ENCODE results near the gene SERTAD4. TPM values are rescaled to one million over a fixed set of nuclear protein-coding genes. Genes with fewer than 3 reads are reported as not detected.
A peak's percentile ranks its signal among the peaks of the same experiment; 100 is the strongest.

Gene SERTAD4
- polyA plus RNA-seq, 6 donors from 2014 or later = not detected

DNA sequence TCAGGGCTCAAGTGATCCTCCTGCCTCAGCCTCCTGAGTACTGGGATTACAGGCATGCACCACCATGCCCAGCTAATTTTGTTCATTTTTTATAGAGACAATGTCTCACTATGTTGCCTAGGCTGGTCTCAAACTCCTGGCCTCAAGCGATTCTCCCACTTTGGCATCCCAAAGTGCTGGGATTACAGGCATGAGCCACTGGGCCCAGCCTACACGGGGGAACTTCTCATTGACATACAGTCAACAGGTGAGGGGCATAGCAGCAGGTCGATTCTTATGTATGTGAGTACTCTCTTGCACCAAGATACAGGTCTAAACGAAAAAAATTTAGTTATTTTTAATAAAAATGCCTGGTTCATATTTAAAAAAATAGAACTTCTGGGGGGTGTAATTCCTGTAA is 56.7 kb downstream of the SERTAD4 start:
- Mint-ChIP-seq H3K4me1 (peaks cover 0 to 3% (median 0%) of the 10 kb centered on the region in 3 donors), H3K4me3 (no peak overlapping the region), H3K9me3 (peaks cover 0 to 1% (median 0%) of the 10 kb centered on the region in 7 donors), H3K27ac (no peak overlapping the region), H3K36me3 (peaks cover 0 to 5% of the 10 kb centered on the region in 2 donors), H3K27me3 (peaks cover 46 to 66% (median 59%) of the 10 kb centered on the region in 3 donors)
- no peak for DNase-seq
- no peak for ATAC-seq (ENCODE audit: low read depth in 2 of 2)

DNA sequence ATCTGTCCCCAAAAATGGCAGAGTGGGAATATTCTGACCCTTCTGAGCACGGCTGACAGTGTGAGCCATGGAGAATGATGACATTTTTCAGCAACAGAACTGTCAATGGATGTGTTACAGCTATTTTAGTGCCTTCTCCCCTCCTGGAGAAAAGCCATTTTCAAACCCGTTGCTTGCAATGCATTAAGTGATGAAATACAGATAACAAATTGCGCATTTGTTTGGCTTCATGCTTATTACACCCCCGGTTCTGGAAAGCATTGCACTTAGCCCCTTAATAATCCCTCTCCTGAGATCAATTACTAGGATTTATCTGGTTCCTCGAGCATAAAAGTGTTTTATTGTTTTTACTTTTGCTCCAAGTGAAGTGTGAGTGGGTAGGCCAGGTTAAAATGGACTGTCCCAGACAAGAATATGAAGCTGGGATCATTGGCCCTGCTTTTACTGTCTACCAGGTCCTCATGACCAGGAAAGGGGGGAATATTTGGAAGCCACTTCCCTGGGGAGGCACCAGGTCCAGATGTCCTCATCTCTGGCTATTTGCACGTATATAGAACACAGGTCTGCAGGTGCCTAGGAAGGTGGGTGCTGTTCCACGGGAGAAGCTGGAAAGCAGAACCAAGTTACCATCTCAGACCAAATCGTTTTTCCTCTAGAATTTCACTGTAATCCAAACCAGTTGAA is 58.6 kb downstream of the SERTAD4 start:
- no peak overlapping the region for H3K27ac Mint-ChIP-seq
- DNase-seq = no peak
- peak overlapping the region in 3 of 8 donors; percentile 5 to 66 (median 37) for H3K4me3 Mint-ChIP-seq
- peaks cover 0 to 3% (median 0%) of the 10 kb centered on the region in 3 donors for H3K4me1 Mint-ChIP-seq
- H3K27me3 Mint-ChIP-seq = peaks cover 44 to 68% (median 57%) of the 10 kb centered on the region in 3 donors
- peaks cover 0 to 5% of the 10 kb centered on the region in 2 donors for H3K36me3 Mint-ChIP-seq
- no peak for ATAC-seq (ENCODE audit: low read depth in 2 of 2)
- H3K9me3 Mint-ChIP-seq = no peaks in the 10 kb centered on the region

GRCh38 chr1:210291786-210292230 is 59.2 kb downstream of the SERTAD4 start:
- H3K4me3 Mint-ChIP-seq = peak overlapping the region in 6 of 8 donors; percentile 16 to 68 (median 42)
- no peak for DNase-seq

DNA sequence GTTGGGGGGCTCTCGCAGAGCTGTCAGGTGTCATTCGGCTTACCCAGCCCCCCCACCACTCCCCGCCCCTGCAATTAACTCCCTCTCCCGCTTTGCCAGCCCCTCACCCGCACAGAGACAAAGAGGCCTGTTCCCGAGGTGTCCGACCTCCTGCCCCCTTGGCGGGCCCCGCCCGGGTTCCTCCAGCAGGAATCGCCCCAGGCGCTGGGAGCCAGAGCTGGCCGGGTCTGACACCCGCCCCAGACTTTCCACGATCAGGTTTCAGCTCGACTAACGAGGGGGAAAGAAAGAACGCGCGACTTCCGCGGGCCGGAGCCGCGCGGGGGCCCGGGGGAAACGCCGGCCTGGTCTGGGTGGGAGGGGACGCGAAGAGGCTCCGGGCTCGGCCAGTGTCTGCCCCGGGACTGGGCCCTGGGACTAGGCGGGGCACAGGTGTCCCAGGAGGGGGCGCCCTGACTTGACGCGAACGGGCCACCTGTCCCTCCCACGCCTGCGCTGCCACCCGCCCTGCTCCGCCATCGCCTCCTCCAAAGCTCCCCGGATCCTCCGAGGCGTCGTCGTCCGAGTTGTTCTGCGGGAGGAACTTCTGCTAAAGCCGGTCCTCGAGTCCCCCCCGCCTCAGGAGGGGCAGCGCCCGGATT is 59.8 kb downstream of the SERTAD4 start:
- ATAC-seq (ENCODE audit: low read depth in 2 of 2) = peak in 1 of 2 donors; percentile 53
- Mint-ChIP-seq H3K27me3 (peaks cover 44 to 75% (median 66%) of the 10 kb centered on the region in 3 donors), H3K36me3 (peaks cover 0 to 5% of the 10 kb centered on the region in 2 donors), H3K4me1 (peaks cover 0 to 3% (median 0%) of the 10 kb centered on the region in 3 donors), H3K9me3 (no peaks in the 10 kb centered on the region), H3K4me3 (peak overlapping the region; percentile 33 to 77 (median 66)), H3K27ac (no peak overlapping the region)
- DNase-seq = peak; percentile 5

More at GRCh38 chr1:210291786-210292230, 59.2 kb downstream of the SERTAD4 start:
- Mint-ChIP-seq H3K27me3 (peaks cover 44 to 70% (median 61%) of the 10 kb centered on the region in 3 donors), H3K9me3 (no peaks in the 10 kb centered on the region), H3K36me3 (peaks cover 0 to 5% of the 10 kb centered on the region in 2 donors), H3K27ac (no peak overlapping the region), H3K4me1 (peaks cover 0 to 3% (median 0%) of the 10 kb centered on the region in 3 donors)
- ATAC-seq (ENCODE audit: low read depth in 2 of 2) = no peak

- H3K4me3 Mint-ChIP-seq = peak overlapping the region in 6 of 8 donors; percentile 13 to 71 (median 68)
- H3K36me3 Mint-ChIP-seq = peaks cover 0 to 1% of the 10 kb centered on the region in 2 donors
- peaks cover 0 to 3% (median 0%) of the 10 kb centered on the region in 3 donors for H3K4me1 Mint-ChIP-seq
- ATAC-seq (ENCODE audit: low read depth in 2 of 2) (no peak), DNase-seq (no peak)
- peaks cover 40 to 74% (median 67%) of the 10 kb centered on the region in 3 donors for H3K27me3 Mint-ChIP-seq
- H3K27ac Mint-ChIP-seq = no peak overlapping the region
- no peaks in the 10 kb centered on the region for H3K9me3 Mint-ChIP-seq
These were observed 60.6 kb downstream of the SERTAD4 start for GRCh38 chr1:210293171-210293607.

DNA sequence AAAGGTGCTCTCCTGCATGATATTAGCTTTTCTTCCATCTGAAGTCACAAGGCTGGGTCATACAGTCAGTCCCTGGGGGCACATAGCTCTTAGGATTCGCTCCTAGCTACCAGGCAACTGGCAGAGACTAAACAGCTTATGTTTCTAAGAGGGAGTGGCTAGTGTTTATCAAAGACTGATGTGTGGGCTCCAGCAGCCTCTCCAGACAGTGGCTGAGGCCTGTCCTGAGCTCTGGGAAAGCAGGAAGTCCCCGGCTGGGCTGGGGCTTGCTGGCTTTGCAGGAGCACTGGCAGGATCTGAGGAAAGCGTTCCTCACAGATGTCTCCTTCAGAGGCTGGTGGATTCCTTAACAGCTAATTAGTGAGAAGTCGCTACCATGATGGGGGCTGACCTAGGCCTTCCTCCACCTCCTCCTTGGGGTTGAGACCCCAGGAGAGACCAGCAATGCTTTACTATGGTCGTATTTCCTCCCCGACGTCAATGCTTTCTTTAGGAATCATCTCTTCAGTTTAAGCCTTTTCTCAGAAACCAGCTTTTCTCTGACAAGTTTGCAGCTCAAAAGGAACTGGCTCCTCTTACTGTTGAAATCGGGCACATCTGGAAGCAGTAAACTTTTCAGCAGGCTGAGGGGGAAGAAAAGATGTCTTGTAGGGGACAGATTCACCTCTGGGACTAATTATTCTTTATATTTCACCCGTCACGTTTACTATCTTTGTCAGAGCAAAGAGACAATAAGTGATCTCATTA is 62.6 kb downstream of the SERTAD4 start:
- ATAC-seq (ENCODE audit: low read depth in 2 of 2) (no peak), DNase-seq (no peak)
- Mint-ChIP-seq H3K4me1 (peaks cover 0 to 3% (median 0%) of the 10 kb centered on the region in 3 donors), H3K27me3 (peaks cover 26 to 70% (median 62%) of the 10 kb centered on the region in 3 donors), H3K4me3 (peak overlapping the region in 1 of 8 donors; percentile 35), H3K36me3 (no peaks in the 10 kb centered on the region), H3K9me3 (no peaks in the 10 kb centered on the region), H3K27ac (peak overlapping the region in 1 of 6 donors; percentile 21)

Other genes with a start within 250 kb of the SERTAD4 start
- gene HHAT, start 96.1 kb downstream of the SERTAD4 start, polyA plus RNA-seq (ENCODE audit: low read depth in 6 of 6) = 1 to 10 TPM in 4 of 6 donors, under 1 TPM in 1, not detected in 1; 0.69 to 2.8 (median 1.6) TPM

All from naive B cell (primary cell).